Measurements from ENCODE around the gene CHN2. TPM values are rescaled to one million over a fixed set of nuclear protein-coding genes. Genes with fewer than 3 reads are reported as not detected.

CHN2 gene
- total RNA-seq, 1 donor from 2014 or later: 0.64 TPM

GRCh38 chr7:29306319-29306991, 111.9 kb downstream of the CHN2 start:
- H3K36me3 Mint-ChIP-seq (ENCODE audit: unreplicated experiment): no peaks in the 10 kb centered on the region
- no peak overlapping the region for H3K4me3 Mint-ChIP-seq (ENCODE audit: unreplicated experiment)
- no peak overlapping the region for H3K27ac Mint-ChIP-seq (ENCODE audit: unreplicated experiment)
- no peaks in the 10 kb centered on the region for H3K9me3 Mint-ChIP-seq (ENCODE audit: unreplicated experiment)
- no peak for DNase-seq (ENCODE audit: extremely low spot score, unreplicated experiment)
- no peaks in the 10 kb centered on the region for H3K4me1 Mint-ChIP-seq (ENCODE audit: unreplicated experiment)
- peaks cover 38% of the 10 kb centered on the region for H3K27me3 Mint-ChIP-seq (ENCODE audit: unreplicated experiment)
- TF ChIP-seq CTCF (IDR thresholded peaks at IDR 0.05): no peak

- no peak for DNase-seq (ENCODE audit: extremely low spot score, unreplicated experiment)
- H3K27ac Mint-ChIP-seq (ENCODE audit: unreplicated experiment): no peak overlapping the region
- H3K36me3 Mint-ChIP-seq (ENCODE audit: unreplicated experiment): no peaks in the 10 kb centered on the region
- H3K9me3 Mint-ChIP-seq (ENCODE audit: unreplicated experiment): no peaks in the 10 kb centered on the region
- TF ChIP-seq CTCF (IDR thresholded peaks at IDR 0.05): no peak
- no peaks in the 10 kb centered on the region for H3K4me1 Mint-ChIP-seq (ENCODE audit: unreplicated experiment)
- H3K27me3 Mint-ChIP-seq (ENCODE audit: unreplicated experiment): peaks cover 40% of the 10 kb centered on the region
- no peak overlapping the region for H3K4me3 Mint-ChIP-seq (ENCODE audit: unreplicated experiment)
Observed at GRCh38 chr7:29308424-29308823, 113.8 kb downstream of the CHN2 start.

GRCh38 chr7:29309041-29309854, 114.7 kb downstream of the CHN2 start:
- no peak overlapping the region for H3K4me3 Mint-ChIP-seq (ENCODE audit: unreplicated experiment)
- H3K27ac Mint-ChIP-seq (ENCODE audit: unreplicated experiment): no peak overlapping the region
- peaks cover 44% of the 10 kb centered on the region for H3K27me3 Mint-ChIP-seq (ENCODE audit: unreplicated experiment)
- no peaks in the 10 kb centered on the region for H3K4me1 Mint-ChIP-seq (ENCODE audit: unreplicated experiment)
- no peak for DNase-seq (ENCODE audit: extremely low spot score, unreplicated experiment)
- no peak for TF ChIP-seq CTCF (IDR thresholded peaks at IDR 0.05)
- no peaks in the 10 kb centered on the region for H3K9me3 Mint-ChIP-seq (ENCODE audit: unreplicated experiment)
- H3K36me3 Mint-ChIP-seq (ENCODE audit: unreplicated experiment): no peaks in the 10 kb centered on the region

GRCh38 chr7:29310625-29311024, 116.0 kb downstream of the CHN2 start:
- no peak overlapping the region for H3K27ac Mint-ChIP-seq (ENCODE audit: unreplicated experiment)
- no peaks in the 10 kb centered on the region for H3K4me1 Mint-ChIP-seq (ENCODE audit: unreplicated experiment)
- no peaks in the 10 kb centered on the region for H3K9me3 Mint-ChIP-seq (ENCODE audit: unreplicated experiment)
- no peaks in the 10 kb centered on the region for H3K36me3 Mint-ChIP-seq (ENCODE audit: unreplicated experiment)
- H3K27me3 Mint-ChIP-seq (ENCODE audit: unreplicated experiment): peaks cover 45% of the 10 kb centered on the region
- TF ChIP-seq CTCF (IDR thresholded peaks at IDR 0.05): no peak
- no peak overlapping the region for H3K4me3 Mint-ChIP-seq (ENCODE audit: unreplicated experiment)
- DNase-seq (ENCODE audit: extremely low spot score, unreplicated experiment): no peak

GRCh38 chr7:29311314-29311713, 116.7 kb downstream of the CHN2 start:
- H3K27me3 Mint-ChIP-seq (ENCODE audit: unreplicated experiment): peaks cover 41% of the 10 kb centered on the region
- no peak for TF ChIP-seq CTCF (IDR thresholded peaks at IDR 0.05)
- H3K4me1 Mint-ChIP-seq (ENCODE audit: unreplicated experiment): no peaks in the 10 kb centered on the region
- no peaks in the 10 kb centered on the region for H3K9me3 Mint-ChIP-seq (ENCODE audit: unreplicated experiment)
- H3K27ac Mint-ChIP-seq (ENCODE audit: unreplicated experiment): no peak overlapping the region
- H3K4me3 Mint-ChIP-seq (ENCODE audit: unreplicated experiment): no peak overlapping the region
- H3K36me3 Mint-ChIP-seq (ENCODE audit: unreplicated experiment): no peaks in the 10 kb centered on the region
- DNase-seq (ENCODE audit: extremely low spot score, unreplicated experiment): no peak

All from osteocyte (in vitro differentiated cells).